Gastrocnemius medialis (tissue), 4 donors: ENCODE data around the gene MCL1.

Source experiments
- CTCF ChIP-seq, 5 experiments: fragments of 450-650 bp in 3 of 5; fragments of 200-600 bp in 2 of 5; sonication (generic) in 2 of 5; IDR thresholded peaks in 4 of 5; conservative IDR thresholded peaks in 1 of 5; 1 replicate in 4 of 5; 2 replicates in 1 of 5; pipeline ENCODE4 v1.5.1; 2016 to 2019; ENCODE audit warnings: antibody characterized with exemption in 5 of 5, mild to moderate bottlenecking in 3 of 5, moderate library complexity in 3 of 5
- POLR2A ChIP-seq, 2 donors: fragments of 450-650 bp; IDR thresholded peaks; one replicate each; pipeline ENCODE4 v1.6.1; 2017; ENCODE audit warnings: antibody characterized with exemption in 2 of 2, mild to moderate bottlenecking in 2 of 2, moderate library complexity in 2 of 2

GRCh38 chr1:150555198-150555970 is 24.0 kb downstream of the MCL1 start:
- TF ChIP-seq CTCF (IDR thresholded peaks at IDR 0.05 in 4 of 5, conservative IDR thresholded peaks at IDR 0.05 in 1 of 5) (no peak), POLR2A (IDR thresholded peaks at IDR 0.05) (no peak)
